Activated B cell treated with CpG ODN at 0.5 μM for 24 hours (primary cell): ENCODE data around the gene ACAA1. TPM values are rescaled to one million over a fixed set of nuclear protein-coding genes. Genes with fewer than 3 reads are reported as not detected.
"Not testable (repeated sequence)": the region's sequence is repeated elsewhere in the genome, so short reads cannot be mapped to it uniquely, and the experiment has no call there.

Source experiments
- ATAC-seq: fragments of 200-7000 bp; cut with Tn5 transposase; one replicate; pipeline ENCODE4 v1.10.0; 2021; ENCODE audit warnings: low read depth, mild to moderate bottlenecking, moderate library complexity
- CTCF ChIA-PET: fragments of 350-600 bp; sonication (Branson Sonifier 250); formaldehyde crosslinking; loops from one replicate; lab custom pipeline; 2021; ENCODE audit warnings: antibody characterized with exemption; lab: Charles Lee
- POLR2A ChIA-PET: fragments of 350-600 bp; sonication (Branson Sonifier 250); formaldehyde crosslinking; loops from one replicate; lab custom pipeline; 2021; ENCODE audit warnings: antibody characterized with exemption; lab: Charles Lee
- DNase-seq: peaks from one replicate; pipeline ENCODE4 v3.0.0; 2022
- H3K27ac Mint-ChIP-seq: one replicate; pipeline ENCODE4 v1.8.0; 2020; ENCODE audit warnings: mixed read lengths
- H3K27me3 Mint-ChIP-seq: one replicate; pipeline ENCODE4 v1.8.0; 2021; ENCODE audit warnings: mixed read lengths
- H3K36me3 Mint-ChIP-seq: one replicate; pipeline ENCODE4 v1.8.0; 2021; ENCODE audit warnings: low read depth, mixed read lengths
- H3K4me1 Mint-ChIP-seq: one replicate; pipeline ENCODE4 v1.8.0; 2021; ENCODE audit warnings: mixed read lengths
- H3K4me3 Mint-ChIP-seq: one replicate; pipeline ENCODE4 v1.8.0; 2020; ENCODE audit warnings: mild to moderate bottlenecking, mixed read lengths
- H3K9me3 Mint-ChIP-seq: one replicate; pipeline ENCODE4 v1.8.0; 2020; ENCODE audit warnings: mixed read lengths
- CTCF ChIP-seq: fragments of 200-600 bp; IDR thresholded peaks from one replicate; pipeline ENCODE4 v1.8.0; 2022; ENCODE audit warnings: antibody characterized with exemption, mild to moderate bottlenecking
- intact Hi-C: fragments of 100-400 bp; cut with micrococcal nuclease; formaldehyde crosslinking; loops from one replicate; pipeline ENCODE4 v1.15.1; 2024
- total RNA-seq: library from RNA; stranded (reverse); gene quantifications from 2 replicates; pipeline ENCODE4 v1.2.3, GENCODE V29; 2022

The ACAA1 gene
- total RNA-seq, 1 donor from 2014 or later: 78.1 TPM

- ATAC-seq (no peak), DNase-seq (no peak)
- Mint-ChIP-seq H3K27ac (peak overlapping the region; percentile 90), H3K36me3 (peaks cover 54% of the 10 kb centered on the region), H3K4me3 (peak overlapping the region; percentile 97), H3K27me3 (no peaks in the 10 kb centered on the region), H3K9me3 (no peaks in the 10 kb centered on the region), H3K4me1 (peaks cover 62% of the 10 kb centered on the region)
- intact Hi-C loops: loop anchor here (2.0 to 5.0 kb wide), 4 partner anchors 74 to 1270 kb away; partner anchors contain the start of genes EPM2AIP1, MLH1 and RPSA
- no peak for TF ChIP-seq CTCF
- ChIA-PET CTCF (interaction anchor here (0.8 to 1.2 kb wide), 3 partner anchors 29 to 211 kb away, joined by 3 to 7 read pairs (median 3); partner anchors contain the start of genes OXSR1 and XYLB), POLR2A (interaction anchor here (1.0 to 8.4 kb wide), 10 partner anchors 8 to 1119 kb away, joined by 3 to 217 read pairs (median 5); partner anchors contain the start of genes ACVR2B, DLEC1 and OXSR1)
Observed at GRCh38 chr3:38136393-38136776, 542 bp downstream of the ACAA1 start.

GRCh38 chr3:38135621-38136277 lies 1.2 kb downstream of the ACAA1 start:
- Mint-ChIP-seq H3K36me3 (peaks cover 54% of the 10 kb centered on the region), H3K4me1 (peaks cover 57% of the 10 kb centered on the region), H3K4me3 (peak overlapping the region; percentile 97), H3K27ac (peak overlapping the region; percentile 90)
- not testable (repeated sequence) for H3K9me3 Mint-ChIP-seq, H3K27me3 Mint-ChIP-seq, ATAC-seq, DNase-seq
- ChIA-PET POLR2A (interaction anchor here (1.4 to 8.4 kb wide), 6 partner anchors 7 to 1119 kb away, joined by 4 to 217 read pairs (median 7); partner anchors contain the start of genes DLEC1 and OXSR1), CTCF (interaction anchor here (0.8 kb wide), 1 partner anchor 210 kb away, joined by 3 read pairs; no protein-coding TSS in a partner anchor)
- intact Hi-C loops: loop anchor here (2.0 to 5.0 kb wide), 4 partner anchors 75 to 1271 kb away; partner anchors contain the start of genes EPM2AIP1, MLH1 and RPSA

- H3K4me1 Mint-ChIP-seq: peaks cover 49% of the 10 kb centered on the region
- H3K9me3 Mint-ChIP-seq, ATAC-seq, DNase-seq, POLR2A ChIA-PET, CTCF ChIA-PET, H3K4me3 Mint-ChIP-seq, H3K27me3 Mint-ChIP-seq, H3K27ac Mint-ChIP-seq: not testable (repeated sequence)
- intact Hi-C loops: loop anchor here (5.0 kb wide), 1 partner anchor 163 kb away; no protein-coding TSS in a partner anchor
- H3K36me3 Mint-ChIP-seq: peaks cover 57% of the 10 kb centered on the region
Observed at GRCh38 chr3:38134517-38135143, 2.3 kb downstream of the ACAA1 start.

GRCh38 chr3:38133557-38134405 lies 3.1 kb downstream of the ACAA1 start:
- ChIA-PET POLR2A (no interaction called here), CTCF (no interaction called here)
- Mint-ChIP-seq H3K4me3 (no peak overlapping the region), H3K36me3 (peaks cover 61% of the 10 kb centered on the region), H3K27ac (no peak overlapping the region), H3K27me3 (no peaks in the 10 kb centered on the region), H3K9me3 (no peaks in the 10 kb centered on the region), H3K4me1 (peaks cover 44% of the 10 kb centered on the region)
- DNase-seq (no peak), ATAC-seq (no peak)
- intact Hi-C loops: no loop called here
- TF ChIP-seq CTCF: no peak

GRCh38 chr3:38133209-38133556 lies 3.7 kb downstream of the ACAA1 start:
- DNase-seq: no peak
- no peaks in the 10 kb centered on the region for H3K9me3 Mint-ChIP-seq
- H3K36me3 Mint-ChIP-seq: peaks cover 59% of the 10 kb centered on the region
- ChIA-PET POLR2A (interaction anchor here (0.6 kb wide), 1 partner anchor 33 kb away, joined by 12 read pairs; no protein-coding TSS in a partner anchor), CTCF (no interaction called here)
- no peaks in the 10 kb centered on the region for H3K27me3 Mint-ChIP-seq
- peaks cover 41% of the 10 kb centered on the region for H3K4me1 Mint-ChIP-seq
- intact Hi-C loops: no loop called here
- H3K27ac Mint-ChIP-seq: no peak overlapping the region
- ATAC-seq: no peak
- no peak overlapping the region for H3K4me3 Mint-ChIP-seq
- TF ChIP-seq CTCF: no peak
